KOPT-K1 (cell line): ENCODE measurements around the gene MPL.

Source experiments
- H3K27ac ChIP-seq: fragments of 200-600 bp; sonication (generic); 2 replicates; pipeline ENCODE4 v1.5.1; 2016; ENCODE audit warnings: antibody characterized with exemption, mild to moderate bottlenecking, low read depth, low read length; ENCODE audit not compliant: poor library complexity, severe bottlenecking
- H3K36me3 ChIP-seq: fragments of 200-600 bp; sonication (generic); 2 replicates; pipeline ENCODE4 v1.5.1; 2017; ENCODE audit warnings: antibody characterized with exemption, mild to moderate bottlenecking, low read length, moderate library complexity; ENCODE audit not compliant: insufficient read depth
- H3K9me3 ChIP-seq: fragments of 200-600 bp; sonication (generic); 2 replicates; pipeline ENCODE4 v1.5.1; 2017; ENCODE audit warnings: antibody characterized with exemption, low read length, mild to moderate bottlenecking; ENCODE audit not compliant: insufficient read depth, poor library complexity, severe bottlenecking

MPL gene

GRCh38 chr1:43303471-43304313, 33.9 kb upstream of the MPL start:
- Histone ChIP-seq H3K36me3 (no peaks in the 10 kb centered on the region), H3K27ac (no peak overlapping the region), H3K9me3 (no peaks in the 10 kb centered on the region)

GRCh38 chr1:43304314-43304681, 33.3 kb upstream of the MPL start:
- H3K9me3 ChIP-seq, result no peaks in the 10 kb centered on the region
- H3K27ac ChIP-seq, result no peak overlapping the region
- no peaks in the 10 kb centered on the region for H3K36me3 ChIP-seq

GRCh38 chr1:43304771-43305300, 32.8 kb upstream of the MPL start:
- H3K36me3 ChIP-seq, result no peaks in the 10 kb centered on the region
- H3K27ac ChIP-seq, result no peak overlapping the region
- no peaks in the 10 kb centered on the region for H3K9me3 ChIP-seq

- H3K36me3 ChIP-seq, result no peaks in the 10 kb centered on the region
- H3K27ac ChIP-seq, result no peak overlapping the region
- no peaks in the 10 kb centered on the region for H3K9me3 ChIP-seq
These were observed 32.2 kb upstream of the MPL start for GRCh38 chr1:43305461-43305860.

GRCh38 chr1:43305926-43306687, 31.5 kb upstream of the MPL start:
- Histone ChIP-seq H3K36me3 (no peaks in the 10 kb centered on the region), H3K9me3 (no peaks in the 10 kb centered on the region), H3K27ac (no peak overlapping the region)

GRCh38 chr1:43306688-43307457, 30.7 kb upstream of the MPL start:
- Histone ChIP-seq H3K9me3 (no peaks in the 10 kb centered on the region), H3K27ac (no peak overlapping the region), H3K36me3 (no peaks in the 10 kb centered on the region)

GRCh38 chr1:43307458-43308158, 30.0 kb upstream of the MPL start:
- H3K36me3 ChIP-seq, result no peaks in the 10 kb centered on the region
- H3K9me3 ChIP-seq, result no peaks in the 10 kb centered on the region
- H3K27ac ChIP-seq, result no peak overlapping the region

GRCh38 chr1:43308635-43309404, 28.8 kb upstream of the MPL start:
- H3K36me3 ChIP-seq, result no peaks in the 10 kb centered on the region

GRCh38 chr1:43309405-43310025, 28.1 kb upstream of the MPL start:
- no peak overlapping the region for H3K27ac ChIP-seq
- H3K36me3 ChIP-seq, result no peaks in the 10 kb centered on the region
- no peaks in the 10 kb centered on the region for H3K9me3 ChIP-seq

More at GRCh38 chr1:43308635-43309404, 28.8 kb upstream of the MPL start:
- H3K27ac ChIP-seq, result no peak overlapping the region
- no peaks in the 10 kb centered on the region for H3K9me3 ChIP-seq

GRCh38 chr1:43311521-43311920, 26.1 kb upstream of the MPL start:
- H3K9me3 ChIP-seq, result no peaks in the 10 kb centered on the region
- no peaks in the 10 kb centered on the region for H3K36me3 ChIP-seq
- H3K27ac ChIP-seq, result no peak overlapping the region

- no peaks in the 10 kb centered on the region for H3K9me3 ChIP-seq
- H3K36me3 ChIP-seq, result no peaks in the 10 kb centered on the region
- H3K27ac ChIP-seq, result no peak overlapping the region
These were observed 25.4 kb upstream of the MPL start for GRCh38 chr1:43312212-43312623.

- H3K9me3 ChIP-seq, result no peaks in the 10 kb centered on the region
- H3K36me3 ChIP-seq, result no peaks in the 10 kb centered on the region
- H3K27ac ChIP-seq, result no peak overlapping the region
These were observed 24.7 kb upstream of the MPL start for GRCh38 chr1:43312663-43313515.

- Histone ChIP-seq H3K27ac (no peak overlapping the region), H3K9me3 (no peaks in the 10 kb centered on the region), H3K36me3 (no peaks in the 10 kb centered on the region)
These were observed 23.8 kb upstream of the MPL start for GRCh38 chr1:43313771-43314170.
